Parietal lobe (tissue), 1 donor: ENCODE data around the gene ZNF366. TPM values are rescaled to one million over a fixed set of nuclear protein-coding genes. Genes with fewer than 3 reads are reported as not detected.

ENCODE experiments used
- total RNA-seq: library from RNA; depleted of rRNA; stranded (reverse); fragments of >200 nt; gene quantifications from one replicate; pipeline ENCODE4 v1.2.3, GENCODE V29; 2014

ZNF366 gene, protein sequence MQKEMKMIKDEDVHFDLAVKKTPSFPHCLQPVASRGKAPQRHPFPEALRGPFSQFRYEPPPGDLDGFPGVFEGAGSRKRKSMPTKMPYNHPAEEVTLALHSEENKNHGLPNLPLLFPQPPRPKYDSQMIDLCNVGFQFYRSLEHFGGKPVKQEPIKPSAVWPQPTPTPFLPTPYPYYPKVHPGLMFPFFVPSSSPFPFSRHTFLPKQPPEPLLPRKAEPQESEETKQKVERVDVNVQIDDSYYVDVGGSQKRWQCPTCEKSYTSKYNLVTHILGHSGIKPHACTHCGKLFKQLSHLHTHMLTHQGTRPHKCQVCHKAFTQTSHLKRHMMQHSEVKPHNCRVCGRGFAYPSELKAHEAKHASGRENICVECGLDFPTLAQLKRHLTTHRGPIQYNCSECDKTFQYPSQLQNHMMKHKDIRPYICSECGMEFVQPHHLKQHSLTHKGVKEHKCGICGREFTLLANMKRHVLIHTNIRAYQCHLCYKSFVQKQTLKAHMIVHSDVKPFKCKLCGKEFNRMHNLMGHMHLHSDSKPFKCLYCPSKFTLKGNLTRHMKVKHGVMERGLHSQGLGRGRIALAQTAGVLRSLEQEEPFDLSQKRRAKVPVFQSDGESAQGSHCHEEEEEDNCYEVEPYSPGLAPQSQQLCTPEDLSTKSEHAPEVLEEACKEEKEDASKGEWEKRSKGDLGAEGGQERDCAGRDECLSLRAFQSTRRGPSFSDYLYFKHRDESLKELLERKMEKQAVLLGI
- total RNA-seq, result 1.3 TPM

DNA sequence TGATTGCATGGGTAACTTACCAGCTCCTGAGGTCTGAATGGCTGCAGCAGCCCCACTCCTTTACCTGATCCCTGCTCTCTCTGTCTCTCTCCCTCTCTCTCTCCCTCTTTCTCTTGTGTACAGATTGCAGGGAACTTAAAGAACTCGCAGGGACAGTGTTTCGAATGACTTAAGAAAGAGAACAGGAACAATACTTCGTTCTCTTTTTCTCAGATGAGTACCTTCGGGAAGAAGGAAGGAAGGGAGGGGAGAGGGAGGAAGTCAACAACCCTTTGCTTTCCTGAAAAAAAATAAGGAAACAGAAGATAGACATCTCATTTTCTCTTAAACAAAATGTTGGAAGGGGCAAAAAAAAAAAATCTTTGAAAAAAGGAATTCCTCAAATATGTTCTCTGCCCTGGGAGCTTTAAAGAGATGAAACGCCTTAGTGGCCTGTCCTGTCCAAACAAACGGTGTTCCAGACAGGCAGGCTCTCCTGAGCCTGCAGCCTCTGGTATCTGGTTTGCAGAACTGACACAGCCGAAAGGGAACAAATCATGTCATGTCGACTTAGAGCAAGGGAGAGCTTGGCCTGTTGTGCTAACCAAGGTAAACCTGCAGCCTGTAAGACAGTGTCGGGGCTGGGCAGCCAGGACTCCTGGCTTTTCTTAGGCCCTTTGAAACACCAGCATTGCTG lies at the start of gene ZNF366:
Gene ZNF366 (minus strand): TSS at position 180 of the 676 bp plus-strand sequence. CDS start 45,914 bp downstream, outside the sequence.

Other genes with a start within 250 kb of the ZNF366 start
- gene MRPS27, start 187.2 kb downstream of the ZNF366 start, total RNA-seq, result 67.9 TPM
- 12.2 TPM for gene PTCD2, start 187.0 kb downstream of the ZNF366 start, total RNA-seq